K562 (cell line): ENCODE results near the gene ARHGAP42. TPM values are rescaled to one million over a fixed set of nuclear protein-coding genes. Genes with fewer than 3 reads are reported as not detected.
A peak's percentile ranks its signal among the peaks of the same experiment; 100 is the strongest.

Source experiments
- ATAC-seq: fragments of 200-7000 bp; cut with Tn5 transposase; 3 replicates; pipeline ENCODE4 v1.9.1; 2020; ENCODE audit warnings: moderate library complexity
- BruUV-seq: library from RNA; stranded (reverse); fragments of 400-500 nt; replicated peaks from 2 replicates; lab custom pipeline; 2021; lab: Mats Ljungman, UMichigan
- CTCF ChIA-PET: fragments of 300-600 bp; formaldehyde crosslinking; extraction: SDS; loops from one replicate; lab custom pipeline; 2021; ENCODE audit warnings: low intra/inter-chr PET ratio; lab: Yijun Ruan, JAX
- POLR2A ChIA-PET: fragments of 300-600, 350-650 bp; sonication (Branson Sonifier 250); formaldehyde crosslinking; extraction: SDS; loops from one replicate; lab custom pipeline; 2021; ENCODE audit warnings: antibody characterized with exemption, inconsistent platforms; lab: Yijun Ruan, JAX
- DNase-seq, 4 experiments: peaks; one replicate each; pipeline versions ENCODE4 v3.0.0 to v3.0.0-alpha.2; 2011 to 2018; ENCODE audit warnings: low spot score in 3 of 4, mixed read lengths in 3 of 4; ENCODE audit errors: extremely low read depth in 1 of 4
- FAIRE-seq: peaks from 2 replicates; lab custom pipeline; 2011; peaks lifted over from hg19 to GRCh38; lab: Jason Lieb, UNC
- H2AFZ ChIP-seq: 2 replicates; pipeline ENCODE4 v1.6.0; 2011; ENCODE audit warnings: low read depth, low read length, control low read depth, inconsistent platforms
- H3K27ac ChIP-seq: fragments of 200-600 bp; 3 replicates; pipeline ENCODE4 v1.8.0; 2011; ENCODE audit warnings: low read depth, mild to moderate bottlenecking, control low read depth, inconsistent platforms, low read length, moderate library complexity, mixed read lengths; ENCODE audit errors: extremely low read depth
- H3K27me3 ChIP-seq, 2 experiments: fragments of 300-600 bp in 1 of 2; 2 replicates in 1 of 2; 3 replicates in 1 of 2; pipeline versions ENCODE4 v1.6.0 to v1.8.0; 2011; ENCODE audit warnings: inconsistent platforms in 2 of 2, low read length in 2 of 2, mild to moderate bottlenecking in 1 of 2, mixed read lengths in 1 of 2, moderate library complexity in 1 of 2; ENCODE audit not compliant: control insufficient read depth in 2 of 2, insufficient read depth in 2 of 2
- H3K36me3 ChIP-seq: fragments of 300-600 bp; 3 replicates; pipeline ENCODE4 v1.8.0; 2011; ENCODE audit warnings: mild to moderate bottlenecking, low read length, inconsistent platforms; ENCODE audit not compliant: control insufficient read depth, insufficient read depth
- H3K4me1 ChIP-seq, 2 experiments: fragments of 200-600 bp in 1 of 2; replicated peaks in 1 of 2; 2 replicates in 1 of 2; 3 replicates in 1 of 2; pipeline versions ENCODE4 v1.5.1 to v1.8.0; 2011; ENCODE audit warnings: inconsistent platforms in 2 of 2, low read length in 2 of 2, mild to moderate bottlenecking in 1 of 2, mixed read lengths in 1 of 2, moderate library complexity in 1 of 2; ENCODE audit not compliant: control insufficient read depth in 2 of 2, insufficient read depth in 2 of 2
- H3K4me2 ChIP-seq: 2 replicates; pipeline ENCODE4 v1.6.1; 2011; ENCODE audit warnings: low read length, control low read depth, inconsistent platforms, mixed read lengths; ENCODE audit not compliant: insufficient read depth
- H3K4me3 ChIP-seq: fragments of 200-600 bp; sonication (generic), shearing (Covaris generic); 2 replicates; pipeline ENCODE4 v1.5.1; 2016; ENCODE audit warnings: control low read depth, inconsistent platforms
- H3K79me2 ChIP-seq: fragments of 200-600 bp; 3 replicates; pipeline ENCODE4 v1.8.0; 2011; ENCODE audit warnings: low read length, inconsistent platforms; ENCODE audit not compliant: control insufficient read depth, insufficient read depth
- H3K9ac ChIP-seq, 2 experiments: 2 replicates each; pipeline versions ENCODE4 v1.6.0 to v1.6.1; 2011; ENCODE audit warnings: low read depth in 2 of 2, low read length in 2 of 2, control low read depth in 1 of 2, inconsistent platforms in 1 of 2, mild to moderate bottlenecking in 1 of 2, mixed read lengths in 1 of 2; ENCODE audit not compliant: insufficient read depth in 1 of 2
- H3K9me1 ChIP-seq: one replicate; pipeline ENCODE4 v1.6.0; 2011; ENCODE audit warnings: inconsistent platforms, mild to moderate bottlenecking, low read length, moderate library complexity; ENCODE audit not compliant: control insufficient read depth, insufficient read depth
- H3K9me3 ChIP-seq: replicated peaks from 2 replicates; pipeline ENCODE4 v1.5.1; 2011; ENCODE audit warnings: low read depth, low read length, inconsistent platforms; ENCODE audit not compliant: control insufficient read depth, insufficient read depth
- H4K20me1 ChIP-seq: replicated peaks from 2 replicates; pipeline ENCODE4 v1.6.1; 2011; ENCODE audit warnings: low read length, inconsistent platforms, mixed read lengths; ENCODE audit not compliant: control insufficient read depth, insufficient read depth
- GTF2F1 ChIP-seq: IDR thresholded peaks from 2 replicates; pipeline ENCODE4 v1.6.1; 2011; ENCODE audit warnings: low read depth, low read length, improper control_type of control experiment
- MAFF ChIP-seq: IDR thresholded peaks from 2 replicates; pipeline ENCODE4 v1.6.1; 2012; ENCODE audit warnings: low read length, improper control_type of control experiment
- MYC ChIP-seq, 2 experiments: fragments of 250-450 bp in 1 of 2; sonication (Bioruptor Pico) in 1 of 2; IDR thresholded peaks; 2 replicates each; pipeline versions ENCODE4 v1.5.1 to v1.6.1; 2012 to 2021; ENCODE audit warnings: low read depth in 2 of 2, borderline replicate concordance in 1 of 2, improper control_type of control experiment in 1 of 2, low read length in 1 of 2, mild to moderate bottlenecking in 1 of 2, moderate library complexity in 1 of 2
- NFE2 ChIP-seq: IDR thresholded peaks from 2 replicates; pipeline ENCODE4 v1.6.1; 2014; ENCODE audit warnings: antibody characterized with exemption, low read depth
- NR2C2 ChIP-seq, 2 experiments: fragments of 200-800 bp in 1 of 2; sonication (Bioruptor generic) in 1 of 2; sonication (generic) in 1 of 2; formaldehyde crosslinking in 1 of 2; IDR thresholded peaks; 2 replicates each; pipeline versions ENCODE4 v1.6.1 to v1.8.0; 2016 to 2022; ENCODE audit warnings: mild to moderate bottlenecking in 1 of 2, missing compliant biosample characterization in 1 of 2, missing genetic modification characterization in 1 of 2, missing genetic modification reagents in 1 of 2
- NUFIP1 ChIP-seq: fragments of 450-650 bp; IDR thresholded peaks from 2 replicates; pipeline ENCODE4 v1.6.1; 2018; ENCODE audit not compliant: partially characterized antibody
- POLR3G ChIP-seq: IDR thresholded peaks from 2 replicates; pipeline ENCODE4 v1.6.1; 2011; ENCODE audit not compliant: insufficient read length, insufficient replicate concordance; ENCODE audit errors: extremely low read depth
- ZNF507 ChIP-seq: conservative IDR thresholded peaks from 2 replicates; pipeline ENCODE4 v1.6.1; 2017; ENCODE audit warnings: missing genetic modification characterization, missing compliant biosample characterization
- ZSCAN32 ChIP-seq: fragments of 450-650 bp; formaldehyde crosslinking; IDR thresholded peaks from 2 replicates; pipeline ENCODE4 v1.4.0; 2020; ENCODE audit warnings: mild to moderate bottlenecking, moderate library complexity
- in situ Hi-C: fragments of 300-500 bp; cut with MboI; formaldehyde crosslinking; loops from 4 replicates; pipeline ENCODE4 v1.15.0; 2018; ENCODE audit warnings: inconsistent platforms, mixed read lengths
- intact Hi-C: fragments of 100-400 bp; cut with micrococcal nuclease; formaldehyde crosslinking; loops from 2 replicates; pipeline ENCODE4 v1.14.2; 2022
- polyA plus RNA-seq, 8 experiments: library from polyadenylated mRNA; depleted of rRNA in 4 of 8; stranded (reverse) in 5 of 8; unstranded in 3 of 8; fragments of >200 nt; fragmentation: Nextera tagmentation in 2 of 8; fragmentation: Illumina TruSeq in 1 of 8; extraction: Ambion mirVana in 2 of 8; extraction: Trizol in 1 of 8; gene quantifications; 2 replicates each; pipeline versions ENCODE4 v1.2.1 to v1.2.3, GENCODE V29; 2011 to 2014; ENCODE audit warnings: inconsistent platforms in 1 of 8, missing spikeins in 1 of 8
- total RNA-seq, 7 experiments: library from RNA; depleted of rRNA in 6 of 7; stranded (reverse); fragments of >200 nt in 6 of 7; fragmentation: Illumina TruSeq in 2 of 7; extraction: Trizol in 2 of 7; gene quantifications; 2 replicates each; pipeline versions ENCODE4 v1.2.1 to v1.2.3, GENCODE V29; 2011 to 2021; ENCODE audit warnings: low replicate concordance in 1 of 7
- TF ChIP-seq, protein P1 (sequence below): sonication (generic); formaldehyde crosslinking; IDR thresholded peaks from 2 replicates; pipeline ENCODE4 v1.8.1; 2023; ENCODE audit warnings: mild to moderate bottlenecking, missing genetic modification reagents
- TF ChIP-seq, protein P2 (sequence below), 3 experiments: fragments of 200-800 bp in 1 of 3; fragments of 250-450 bp in 1 of 3; fragments of 450-650 bp in 1 of 3; sonication (Bioruptor Pico) in 1 of 3; sonication (Bioruptor generic) in 1 of 3; formaldehyde crosslinking in 1 of 3; IDR thresholded peaks; 2 replicates each; pipeline versions ENCODE4 v1.6.1 to v1.8.0; 2016 to 2022; ENCODE audit warnings: mild to moderate bottlenecking in 2 of 3, missing genetic modification characterization in 2 of 3, missing compliant biosample characterization in 1 of 3, moderate library complexity in 1 of 3
- TF ChIP-seq, protein P3 (sequence below), 2 experiments: fragments of 450-650 bp; IDR thresholded peaks; 2 replicates each; pipeline ENCODE4 v1.6.1; 2016
- TF ChIP-seq, protein P4 (sequence below): fragments of 250-450 bp; sonication (Bioruptor Pico); IDR thresholded peaks from 2 replicates; pipeline ENCODE4 v1.8.0; 2022; ENCODE audit warnings: moderate library complexity, mild to moderate bottlenecking, inconsistent platforms

Gene ARHGAP42
- total and polyA plus RNA-seq, 9 of the 15 experiments (the other 6 are each of a cell fraction or from before 2014, with no cell fraction given) = 0.95 to 6.1 (median 2.4) TPM

DNA sequence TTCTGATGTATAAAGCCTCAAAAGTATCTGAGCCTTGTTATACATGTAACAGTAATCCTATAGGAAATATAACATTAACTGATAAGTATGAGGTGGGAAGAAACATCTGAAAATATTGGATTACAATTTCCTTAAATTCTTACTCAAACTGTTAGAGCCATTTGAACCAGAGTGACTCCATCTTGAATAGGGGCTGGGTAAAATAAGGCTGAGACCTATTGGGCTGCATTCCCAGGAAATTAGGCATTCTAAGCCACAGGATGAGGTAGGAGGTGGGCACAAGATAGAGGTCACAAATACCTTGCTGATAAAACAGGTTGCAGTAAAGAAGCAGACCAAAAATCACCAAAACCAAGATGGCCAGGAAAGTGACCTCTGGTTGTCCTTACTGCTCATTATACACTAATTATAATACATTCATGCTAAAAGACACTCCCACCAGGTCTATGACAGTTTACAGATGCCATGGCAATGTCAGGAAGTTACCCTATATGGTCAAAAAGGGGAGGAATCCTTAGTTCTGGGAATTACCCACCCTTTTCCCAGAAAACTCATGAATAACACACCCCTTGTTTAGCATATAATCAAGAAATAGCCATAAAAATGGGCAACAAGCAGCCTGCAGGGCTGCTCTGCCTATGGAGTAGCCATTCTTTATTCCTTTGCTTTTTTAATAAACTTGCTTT is 327.7 kb downstream of the ARHGAP42 start:
- no peak overlapping the region for H3K4me3 ChIP-seq
- H3K79me2 ChIP-seq = no peaks in the 10 kb centered on the region
- H3K4me1 ChIP-seq = no peaks in the 10 kb centered on the region; a peak in 1 of 5 replicates
- no peaks in the 10 kb centered on the region for H3K27me3 ChIP-seq
- FAIRE-seq = no peak
- no peaks in the 10 kb centered on the region for H3K36me3 ChIP-seq
- peak overlapping the region in 1 of 2 experiments; percentile 13; a peak in 1 of 4 replicates for H3K9ac ChIP-seq
- DNase-seq = peak in 1 of 4 experiments; percentile 62
- no peaks in the 10 kb centered on the region for H4K20me1 ChIP-seq
- ChIA-PET CTCF (no interaction called here), POLR2A (no interaction called here)
- H2AFZ ChIP-seq = peak overlapping the region; percentile 72
- H3K9me3 ChIP-seq = no peaks in the 10 kb centered on the region
- no TSS peak for BruUV-seq
- intact Hi-C loops (no loop called here), in situ Hi-C loops (no loop called here)
- ATAC-seq = peak; percentile 80
- peak overlapping the region; percentile 69; the same call in 2 of the 3 replicates for H3K27ac ChIP-seq
- no peak overlapping the region for H3K4me2 ChIP-seq
- no peaks in the 10 kb centered on the region for H3K9me1 ChIP-seq
- TF ChIP-seq MYC (IDR thresholded peaks at IDR 0.05; ENCODE audit: low read depth, low read length) (no peak), MYC (CRISPR knock-in tag; IDR thresholded peaks at IDR 0.05; ENCODE audit: borderline replicate concordance, low read depth) (no peak), NUFIP1 (peak; percentile 77), ZSCAN32 (no peak), ZNF507 (tag) (peak; percentile 28; the same call in 1 of the 2 replicates), MAFF (no peak), NFE2 (no peak), POLR3G (no peak), NR2C2 (CRISPR knock-in tag; IDR thresholded peaks at IDR 0.05) (no peak), NR2C2 (tag; IDR thresholded peaks at IDR 0.05) (peak; percentile 56; the same call in 1 of the 2 replicates), GTF2F1 (no peak)
- TF ChIP-seq, protein P1, sequence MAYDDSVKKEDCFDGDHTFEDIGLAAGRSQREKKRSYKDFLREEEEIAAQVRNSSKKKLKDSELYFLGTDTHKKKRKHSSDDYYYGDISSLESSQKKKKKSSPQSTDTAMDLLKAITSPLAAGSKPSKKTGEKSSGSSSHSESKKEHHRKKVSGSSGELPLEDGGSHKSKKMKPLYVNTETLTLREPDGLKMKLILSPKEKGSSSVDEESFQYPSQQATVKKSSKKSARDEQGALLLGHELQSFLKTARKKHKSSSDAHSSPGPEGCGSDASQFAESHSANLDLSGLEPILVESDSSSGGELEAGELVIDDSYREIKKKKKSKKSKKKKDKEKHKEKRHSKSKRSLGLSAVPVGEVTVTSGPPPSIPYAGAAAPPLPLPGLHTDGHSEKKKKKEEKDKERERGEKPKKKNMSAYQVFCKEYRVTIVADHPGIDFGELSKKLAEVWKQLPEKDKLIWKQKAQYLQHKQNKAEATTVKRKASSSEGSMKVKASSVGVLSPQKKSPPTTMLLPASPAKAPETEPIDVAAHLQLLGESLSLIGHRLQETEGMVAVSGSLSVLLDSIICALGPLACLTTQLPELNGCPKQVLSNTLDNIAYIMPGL (CRISPR knock-in tag) = no peak
- TF ChIP-seq, protein P2, sequence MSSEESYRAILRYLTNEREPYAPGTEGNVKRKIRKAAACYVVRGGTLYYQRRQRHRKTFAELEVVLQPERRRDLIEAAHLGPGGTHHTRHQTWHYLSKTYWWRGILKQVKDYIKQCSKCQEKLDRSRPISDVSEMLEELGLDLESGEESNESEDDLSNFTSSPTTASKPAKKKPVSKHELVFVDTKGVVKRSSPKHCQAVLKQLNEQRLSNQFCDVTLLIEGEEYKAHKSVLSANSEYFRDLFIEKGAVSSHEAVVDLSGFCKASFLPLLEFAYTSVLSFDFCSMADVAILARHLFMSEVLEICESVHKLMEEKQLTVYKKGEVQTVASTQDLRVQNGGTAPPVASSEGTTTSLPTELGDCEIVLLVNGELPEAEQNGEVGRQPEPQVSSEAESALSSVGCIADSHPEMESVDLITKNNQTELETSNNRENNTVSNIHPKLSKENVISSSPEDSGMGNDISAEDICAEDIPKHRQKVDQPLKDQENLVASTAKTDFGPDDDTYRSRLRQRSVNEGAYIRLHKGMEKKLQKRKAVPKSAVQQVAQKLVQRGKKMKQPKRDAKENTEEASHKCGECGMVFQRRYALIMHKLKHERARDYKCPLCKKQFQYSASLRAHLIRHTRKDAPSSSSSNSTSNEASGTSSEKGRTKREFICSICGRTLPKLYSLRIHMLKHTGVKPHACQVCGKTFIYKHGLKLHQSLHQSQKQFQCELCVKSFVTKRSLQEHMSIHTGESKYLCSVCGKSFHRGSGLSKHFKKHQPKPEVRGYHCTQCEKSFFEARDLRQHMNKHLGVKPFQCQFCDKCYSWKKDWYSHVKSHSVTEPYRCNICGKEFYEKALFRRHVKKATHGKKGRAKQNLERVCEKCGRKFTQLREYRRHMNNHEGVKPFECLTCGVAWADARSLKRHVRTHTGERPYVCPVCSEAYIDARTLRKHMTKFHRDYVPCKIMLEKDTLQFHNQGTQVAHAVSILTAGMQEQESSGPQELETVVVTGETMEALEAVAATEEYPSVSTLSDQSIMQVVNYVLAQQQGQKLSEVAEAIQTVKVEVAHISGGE (CRISPR knock-in tag; IDR thresholded peaks at IDR 0.05) = peak in 1 of 3 experiments; percentile 79; a peak in 2 of 6 replicates
- TF ChIP-seq, protein P3, sequence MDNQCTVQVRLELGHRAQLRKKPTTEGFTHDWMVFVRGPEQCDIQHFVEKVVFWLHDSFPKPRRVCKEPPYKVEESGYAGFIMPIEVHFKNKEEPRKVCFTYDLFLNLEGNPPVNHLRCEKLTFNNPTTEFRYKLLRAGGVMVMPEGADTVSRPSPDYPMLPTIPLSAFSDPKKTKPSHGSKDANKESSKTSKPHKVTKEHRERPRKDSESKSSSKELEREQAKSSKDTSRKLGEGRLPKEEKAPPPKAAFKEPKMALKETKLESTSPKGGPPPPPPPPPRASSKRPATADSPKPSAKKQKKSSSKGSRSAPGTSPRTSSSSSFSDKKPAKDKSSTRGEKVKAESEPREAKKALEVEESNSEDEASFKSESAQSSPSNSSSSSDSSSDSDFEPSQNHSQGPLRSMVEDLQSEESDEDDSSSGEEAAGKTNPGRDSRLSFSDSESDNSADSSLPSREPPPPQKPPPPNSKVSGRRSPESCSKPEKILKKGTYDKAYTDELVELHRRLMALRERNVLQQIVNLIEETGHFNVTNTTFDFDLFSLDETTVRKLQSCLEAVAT (IDR thresholded peaks at IDR 0.05) = no peak
- TF ChIP-seq, protein P4, sequence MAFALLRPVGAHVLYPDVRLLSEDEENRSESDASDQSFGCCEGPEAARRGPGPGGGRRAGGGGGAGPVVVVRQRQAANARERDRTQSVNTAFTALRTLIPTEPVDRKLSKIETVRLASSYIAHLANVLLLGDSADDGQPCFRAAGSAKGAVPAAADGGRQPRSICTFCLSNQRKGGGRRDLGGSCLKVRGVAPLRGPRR (CRISPR knock-in tag) = peak; percentile 72; the same call in 1 of the 2 replicates
